Thoracic aorta (tissue), 2 donors: Measurements from ENCODE around the gene SPINK9. TPM values are rescaled to one million over a fixed set of nuclear protein-coding genes. Genes with fewer than 3 reads are reported as not detected.
A peak's percentile ranks its signal among the peaks of the same experiment; 100 is the strongest.
"Not testable (repeated sequence)": the region's sequence is repeated elsewhere in the genome, so short reads cannot be mapped to it uniquely, and the experiment has no call there.

Source experiments
- ATAC-seq: fragments of 150-250 bp; one replicate; pipeline ENCODE4 v1.8.0; 2017; ENCODE audit warnings: low read depth; ENCODE audit not compliant: insufficient number of reproducible peaks, low FRiP score
- DNase-seq: peaks from one replicate; pipeline ENCODE4 v3.0.0-alpha.2; 2020; ENCODE audit warnings: low spot score
- H3K27ac ChIP-seq, 2 donors: fragments of 200-600 bp; sonication (generic); 1 replicate in 1 of 2; 2 replicates in 1 of 2; pipeline ENCODE4 v1.5.1; 2016; ENCODE audit warnings: mild to moderate bottlenecking in 2 of 2, moderate library complexity in 2 of 2
- H3K27me3 ChIP-seq: fragments of 200-600 bp; sonication (generic); replicated peaks from 2 replicates; pipeline ENCODE4 v1.6.0; 2016; ENCODE audit warnings: mild to moderate bottlenecking; ENCODE audit not compliant: insufficient read depth
- H3K36me3 ChIP-seq: fragments of 200-600 bp; sonication (generic); one replicate; pipeline ENCODE4 v1.5.1; 2016
- H3K4me1 ChIP-seq, 2 donors: fragments of 200-600 bp; sonication (generic); 1 replicate in 1 of 2; 2 replicates in 1 of 2; pipeline versions ENCODE4 v1.5.1 to v1.6.0; 2016; ENCODE audit warnings: low read depth in 2 of 2, mild to moderate bottlenecking in 1 of 2; ENCODE audit not compliant: control insufficient read depth in 1 of 2
- H3K4me3 ChIP-seq: fragments of 200-600 bp; sonication (generic); 2 replicates; pipeline ENCODE4 v1.5.1; 2016; ENCODE audit warnings: mild to moderate bottlenecking
- H3K9me3 ChIP-seq: fragments of 200-600 bp; sonication (generic); 2 replicates; pipeline ENCODE4 v1.5.1; 2016
- CTCF ChIP-seq: fragments of 200-600 bp; sonication (generic); IDR thresholded peaks from one replicate; pipeline ENCODE4 v1.5.1; 2019; ENCODE audit warnings: antibody characterized with exemption
- total RNA-seq, 2 donors: library from RNA; depleted of rRNA; stranded (reverse); fragments of >200 nt; gene quantifications; one replicate each; pipeline versions ENCODE4 v1.1.0 to v1.2.3, GENCODE V29; 2016

SPINK9 gene
- total RNA-seq, 2 donors from 2014 or later, result not detected

GRCh38 chr5:148309746-148310145, 25.6 kb upstream of the SPINK9 start:
- Histone ChIP-seq H3K9me3 (no peaks in the 10 kb centered on the region), H3K27me3 (no peaks in the 10 kb centered on the region), H3K4me3 (no peak overlapping the region), H3K36me3 (no peaks in the 10 kb centered on the region), H3K27ac (no peak overlapping the region), H3K4me1 (no peaks in the 10 kb centered on the region)
- DNase-seq, result no peak
- no peak for TF ChIP-seq CTCF
- ATAC-seq, result no peak

DNA sequence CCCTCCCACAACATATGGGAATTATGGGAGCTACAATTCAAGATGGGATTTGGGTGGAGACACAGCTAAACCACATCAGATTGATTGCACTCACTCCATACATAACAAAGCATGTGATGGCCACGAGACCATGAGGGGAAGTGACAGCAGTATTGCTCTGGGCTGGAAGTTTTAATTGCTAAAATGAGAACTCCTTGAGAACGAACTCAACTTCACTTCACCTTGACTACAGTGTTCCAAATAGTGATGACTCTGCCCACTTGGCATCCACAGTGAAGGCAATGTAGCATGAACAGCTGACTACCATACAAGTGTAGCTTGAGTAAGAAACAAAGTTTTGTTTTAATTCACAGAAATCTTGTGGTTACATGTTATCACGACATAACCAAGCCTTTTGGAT, 23.9 kb upstream of the SPINK9 start:
- Histone ChIP-seq H3K4me1 (no peaks in the 10 kb centered on the region), H3K9me3 (no peaks in the 10 kb centered on the region), H3K27me3 (no peaks in the 10 kb centered on the region), H3K27ac (no peak overlapping the region), H3K36me3 (no peaks in the 10 kb centered on the region), H3K4me3 (no peak overlapping the region)
- DNase-seq, result no peak
- ATAC-seq, result no peak
- TF ChIP-seq CTCF, result no peak

GRCh38 chr5:148312153-148312552, 23.2 kb upstream of the SPINK9 start, which contains the start of gene SPINK7:
Gene SPINK7, plus strand, starts transcription at chr5:148312423. Its CDS starts 61 bp downstream, at chr5:148312484.
- H3K4me3 ChIP-seq, result no peak within 1 kb of the TSS
- no peak for TF ChIP-seq CTCF
- ATAC-seq, result no peak

GRCh38 chr5:148314187-148314586, 21.2 kb upstream of the SPINK9 start:
- Histone ChIP-seq H3K4me1 (no peaks in the 10 kb centered on the region), H3K36me3 (no peaks in the 10 kb centered on the region), H3K27me3 (no peaks in the 10 kb centered on the region), H3K4me3 (no peak overlapping the region), H3K9me3 (no peaks in the 10 kb centered on the region), H3K27ac (no peak overlapping the region)
- no peak for DNase-seq
- ATAC-seq, result no peak
- no peak for TF ChIP-seq CTCF

More at GRCh38 chr5:148312153-148312552, 23.2 kb upstream of the SPINK9 start, which contains the start of gene SPINK7:
- DNase-seq, result no peak
- no peaks in the 10 kb centered on the region for H3K4me1 ChIP-seq
- no peaks in the 10 kb centered on the region for H3K27me3 ChIP-seq
- no peaks in the 10 kb centered on the region for H3K9me3 ChIP-seq
- no peaks in the 10 kb centered on the region for H3K36me3 ChIP-seq
- H3K27ac ChIP-seq, result no peak within 1 kb of the TSS

- DNase-seq (no peak), ATAC-seq (no peak)
- no peaks in the 10 kb centered on the region for H3K9me3 ChIP-seq
- H3K36me3 ChIP-seq, result no peaks in the 10 kb centered on the region
- H3K27ac ChIP-seq, result no peak overlapping the region
- H3K4me1 ChIP-seq, result no peaks in the 10 kb centered on the region
- H3K27me3 ChIP-seq, result no peaks in the 10 kb centered on the region
- TF ChIP-seq CTCF, result no peak
- no peak overlapping the region for H3K4me3 ChIP-seq
Measured at GRCh38 chr5:148314731-148315130, 20.6 kb upstream of the SPINK9 start.

DNA sequence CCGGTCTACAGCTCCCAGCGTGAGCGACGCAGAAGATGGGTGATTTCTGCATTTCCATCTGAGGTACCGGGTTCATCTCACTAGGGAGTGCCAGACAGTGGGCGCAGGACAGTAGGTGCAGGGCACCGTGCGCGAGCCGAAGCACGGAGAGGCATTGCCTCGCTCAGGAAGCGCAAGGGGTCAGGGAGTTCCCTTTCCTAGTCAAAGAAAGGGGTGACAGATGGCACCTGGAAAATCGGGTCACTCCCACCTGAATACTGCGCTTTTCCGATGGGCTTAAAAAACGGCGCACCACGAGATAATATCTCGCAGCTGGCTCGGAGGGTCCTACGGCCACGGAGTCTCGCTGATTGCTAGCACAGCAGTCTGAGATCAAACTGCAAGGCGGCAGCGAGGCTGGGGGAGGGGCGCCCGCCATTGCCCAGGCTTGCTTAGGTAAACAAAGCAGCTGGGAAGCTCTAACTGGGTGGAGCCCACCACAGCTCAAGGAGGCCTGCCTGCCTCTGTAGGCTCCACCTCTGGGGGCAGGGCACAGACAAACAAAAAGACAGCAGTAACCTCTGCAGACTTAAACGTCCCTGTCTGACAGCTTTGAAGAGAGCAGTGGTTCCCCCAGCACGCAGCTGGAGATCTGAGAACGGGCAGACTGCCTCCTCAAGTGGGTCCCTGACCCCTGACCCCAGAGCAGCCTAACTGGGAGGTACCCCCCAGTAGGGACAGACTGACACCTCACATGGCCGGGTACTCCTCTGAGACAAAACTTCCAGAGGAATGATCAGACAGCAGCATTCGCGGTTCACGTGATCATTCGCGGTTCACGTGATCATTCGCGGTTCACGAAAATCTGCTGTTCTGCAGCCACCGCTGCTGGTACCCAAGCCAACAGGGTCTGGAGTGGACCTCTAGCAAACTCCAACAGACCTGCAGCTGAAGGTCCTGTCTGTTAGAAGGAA, 15.1 kb upstream of the SPINK9 start:
- not testable (repeated sequence) for H3K36me3 ChIP-seq, H3K27me3 ChIP-seq, ATAC-seq, DNase-seq, H3K4me1 ChIP-seq, H3K27ac ChIP-seq, H3K9me3 ChIP-seq
- H3K4me3 ChIP-seq, result peak overlapping the region; percentile 21
